Large intestine (tissue), 3 donors: Measurements from ENCODE around the gene PDF. TPM values are rescaled to one million over a fixed set of nuclear protein-coding genes. Genes with fewer than 3 reads are reported as not detected.

Experiments used
- DNase-seq, 2 donors: peaks; one replicate each; pipeline versions ENCODE4 v3.0.0 to v3.0.0-alpha.2; 2013
- H3K27ac ChIP-seq: one replicate; pipeline ENCODE4 v1.5.1; 2013; ENCODE audit warnings: low read length
- H3K27me3 ChIP-seq: 2 replicates; pipeline ENCODE4 v1.6.1; 2013; ENCODE audit warnings: low read length; ENCODE audit not compliant: control insufficient read depth, insufficient read depth
- H3K36me3 ChIP-seq: 2 replicates; pipeline ENCODE4 v1.6.1; 2013; ENCODE audit warnings: low read length; ENCODE audit not compliant: control insufficient read depth, insufficient read depth
- H3K4me1 ChIP-seq: one replicate; pipeline ENCODE4 v1.6.1; 2013; ENCODE audit warnings: low read length; ENCODE audit not compliant: control insufficient read depth, insufficient read depth
- H3K4me3 ChIP-seq: one replicate; pipeline ENCODE4 v1.5.1; 2013; ENCODE audit warnings: low read length
- H3K9me3 ChIP-seq: one replicate; pipeline ENCODE4 v1.6.1; 2013; ENCODE audit warnings: mild to moderate bottlenecking, low read depth, low read length, moderate library complexity; ENCODE audit not compliant: control insufficient read depth
- WGBS: methylation state at CpG from one replicate; pipeline ENCODE4 v1.1.5; 2013; ENCODE audit warnings: low lambda C conversion rate; ENCODE audit not compliant: insufficient coverage; 5-methylcytosine and 5-hydroxymethylcytosine counted together
- polyA plus RNA-seq: library from polyadenylated mRNA; unstranded; fragments of 120-200 nt; gene quantifications from one replicate; pipeline ENCODE4 v1.2.1, GENCODE V29; 2013

The PDF gene
- polyA plus RNA-seq, 1 donor = 11.9 TPM

- H3K9me3 ChIP-seq = no peaks in the 10 kb centered on the region
- no peaks in the 10 kb centered on the region for H3K27me3 ChIP-seq
- H3K36me3 ChIP-seq = peaks cover 64% of the 10 kb centered on the region
- WGBS = no CpG with 5 or more reads among the region's 6 CpGs
- DNase-seq = no peak
- peak overlapping the region; percentile 87 for H3K27ac ChIP-seq
- H3K4me1 ChIP-seq = peaks cover 42% of the 10 kb centered on the region
- H3K4me3 ChIP-seq = no peak overlapping the region
These were observed 4.6 kb downstream of the PDF start for GRCh38 chr16:69325784-69326171.

- H3K9me3 ChIP-seq = no peaks in the 10 kb centered on the region
- H3K27ac ChIP-seq = no peak overlapping the region
- H3K4me1 ChIP-seq = peaks cover 42% of the 10 kb centered on the region
- H3K36me3 ChIP-seq = peaks cover 74% of the 10 kb centered on the region
- no CpG with 5 or more reads among the region's 10 CpGs for WGBS
- H3K27me3 ChIP-seq = no peaks in the 10 kb centered on the region
- no peak overlapping the region for H3K4me3 ChIP-seq
- no peak for DNase-seq
These were observed 5.7 kb downstream of the PDF start for GRCh38 chr16:69324585-69325253.

GRCh38 chr16:69324013-69324531 lies 6.3 kb downstream of the PDF start:
- Histone ChIP-seq H3K4me3 (no peak overlapping the region), H3K36me3 (peaks cover 80% of the 10 kb centered on the region), H3K27ac (no peak overlapping the region), H3K4me1 (peaks cover 36% of the 10 kb centered on the region), H3K27me3 (no peaks in the 10 kb centered on the region), H3K9me3 (no peaks in the 10 kb centered on the region)
- WGBS = no CpG with 5 or more reads among the region's 8 CpGs
- DNase-seq = peak in 1 of 2 donors; percentile 16

- WGBS = no CpG with 5 or more reads among the region's 14 CpGs
- Histone ChIP-seq H3K36me3 (peaks cover 80% of the 10 kb centered on the region), H3K4me3 (no peak overlapping the region), H3K27me3 (no peaks in the 10 kb centered on the region), H3K9me3 (no peaks in the 10 kb centered on the region), H3K27ac (no peak overlapping the region), H3K4me1 (peaks cover 30% of the 10 kb centered on the region)
- no peak for DNase-seq
These were observed 7.0 kb downstream of the PDF start for GRCh38 chr16:69323415-69323814.

GRCh38 chr16:69322343-69322742 lies 8.0 kb downstream of the PDF start:
- Histone ChIP-seq H3K27me3 (no peaks in the 10 kb centered on the region), H3K4me3 (no peak overlapping the region), H3K9me3 (no peaks in the 10 kb centered on the region), H3K27ac (no peak overlapping the region), H3K36me3 (peaks cover 82% of the 10 kb centered on the region), H3K4me1 (peaks cover 19% of the 10 kb centered on the region)
- WGBS = no CpG with 5 or more reads among the region's 7 CpGs
- DNase-seq = no peak

- no peak overlapping the region for H3K4me3 ChIP-seq
- H3K4me1 ChIP-seq = peaks cover 8% of the 10 kb centered on the region
- H3K36me3 ChIP-seq = peaks cover 92% of the 10 kb centered on the region
- no peak for DNase-seq
- H3K27me3 ChIP-seq = no peaks in the 10 kb centered on the region
- H3K9me3 ChIP-seq = no peaks in the 10 kb centered on the region
- H3K27ac ChIP-seq = no peak overlapping the region
- WGBS = no CpG with 5 or more reads among the region's 22 CpGs
These were observed 9.3 kb downstream of the PDF start for GRCh38 chr16:69321080-69321479.

- WGBS = 98% methylated on average over 5 of the region's 13 CpGs
- H3K9me3 ChIP-seq = no peaks in the 10 kb centered on the region
- no peak for DNase-seq
- H3K36me3 ChIP-seq = peaks cover 92% of the 10 kb centered on the region
- H3K27me3 ChIP-seq = no peaks in the 10 kb centered on the region
- no peak overlapping the region for H3K27ac ChIP-seq
- H3K4me1 ChIP-seq = peaks cover 4% of the 10 kb centered on the region
- H3K4me3 ChIP-seq = no peak overlapping the region
These were observed 9.7 kb downstream of the PDF start for GRCh38 chr16:69320740-69321073.

- H3K4me3 ChIP-seq = no peak overlapping the region
- no peaks in the 10 kb centered on the region for H3K9me3 ChIP-seq
- no CpG with 5 or more reads among the region's 30 CpGs for WGBS
- no peak for DNase-seq
- H3K27ac ChIP-seq = no peak overlapping the region
- H3K4me1 ChIP-seq = peaks cover 2% of the 10 kb centered on the region
- no peaks in the 10 kb centered on the region for H3K27me3 ChIP-seq
- H3K36me3 ChIP-seq = peaks cover 96% of the 10 kb centered on the region
These were observed 10.3 kb downstream of the PDF start for GRCh38 chr16:69319826-69320739.

- H3K36me3 ChIP-seq = peaks cover 96% of the 10 kb centered on the region
- no peaks in the 10 kb centered on the region for H3K4me1 ChIP-seq
- no peaks in the 10 kb centered on the region for H3K9me3 ChIP-seq
- no CpG with 5 or more reads among the region's 9 CpGs for WGBS
- DNase-seq = no peak
- H3K27me3 ChIP-seq = no peaks in the 10 kb centered on the region
- H3K27ac ChIP-seq = no peak overlapping the region
- no peak overlapping the region for H3K4me3 ChIP-seq
These were observed 11.0 kb downstream of the PDF start for GRCh38 chr16:69319381-69319780.

GRCh38 chr16:69318911-69319289 lies 11.5 kb downstream of the PDF start:
- H3K36me3 ChIP-seq = peaks cover 95% of the 10 kb centered on the region
- no CpG with 5 or more reads among the region's 10 CpGs for WGBS

More at GRCh38 chr16:69318911-69319289, 11.5 kb downstream of the PDF start:
- Histone ChIP-seq H3K27ac (no peak overlapping the region), H3K9me3 (no peaks in the 10 kb centered on the region), H3K27me3 (no peaks in the 10 kb centered on the region), H3K4me1 (no peaks in the 10 kb centered on the region), H3K4me3 (no peak overlapping the region)
- no peak for DNase-seq
